Stimulated activated CD4-positive, alpha-beta T cell treated with anti-CD3 and anti-CD28 coated beads, TNF-alpha, amount 100 ng/mL, for 4 hours (primary cell): ENCODE data around the gene CSF3R.

Source experiments
- DNase-seq, 3 experiments: peaks; one replicate each; pipeline ENCODE4 v3.0.0-alpha.2; 2020; ENCODE audit warnings: low read depth in 3 of 3

CSF3R gene

GRCh38 chr1:36420836-36421317 lies 61.8 kb downstream of the CSF3R start:
- peak; percentile 85 to 94 (median 85) for DNase-seq

GRCh38 chr1:36420409-36420808 lies 62.3 kb downstream of the CSF3R start:
- no peak for DNase-seq

GRCh38 chr1:36419569-36419968 lies 63.1 kb downstream of the CSF3R start:
- no peak for DNase-seq

- no peak for DNase-seq
These were observed 63.6 kb downstream of the CSF3R start for GRCh38 chr1:36419140-36419539.

GRCh38 chr1:36417931-36418330 lies 64.8 kb downstream of the CSF3R start:
- no peak for DNase-seq
